ENCODE measurements around the gene MEMO1.

DNA sequence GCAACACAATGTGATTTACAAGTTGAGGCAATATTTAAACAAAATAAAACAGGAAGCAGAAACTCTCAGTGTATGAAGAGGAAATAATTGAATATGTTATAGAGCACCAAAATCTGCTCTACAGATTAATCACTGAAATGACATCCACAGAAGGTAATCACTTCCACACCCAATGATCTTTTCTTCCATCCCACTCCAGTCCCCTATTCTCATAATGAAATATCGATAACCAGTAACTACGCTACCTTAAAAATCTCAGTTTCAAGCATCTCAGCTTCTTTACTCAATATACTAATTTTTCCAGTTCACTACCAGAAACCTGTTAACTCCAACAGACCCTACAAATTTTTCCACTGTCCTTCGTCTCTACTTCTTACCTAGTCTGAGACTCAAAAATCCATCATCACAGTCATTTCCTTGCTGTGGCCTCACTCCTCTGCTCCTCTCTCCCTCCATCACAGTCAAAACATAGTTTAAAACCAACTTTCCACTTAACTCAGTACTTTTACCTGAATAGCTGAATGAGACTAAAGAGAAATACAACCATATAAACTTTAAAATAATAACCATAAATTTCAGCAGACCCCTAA is 67.1 kb downstream of the MEMO1 start:
- TF ChIP-seq TCF4 (CRISPR knock-in tag; IDR thresholded peaks at IDR 0.05; ENCODE audit: borderline replicate concordance), result no peak
- TF ChIP-seq ESRRG (CRISPR knock-in tag; IDR thresholded peaks at IDR 0.05), result no peak
- no peak for TF ChIP-seq ZFP3 (CRISPR knock-in tag; IDR thresholded peaks at IDR 0.05)
- no peak for TF ChIP-seq RARB (CRISPR knock-in tag; IDR thresholded peaks at IDR 0.05)
- TF ChIP-seq BACH2 (CRISPR knock-in tag; IDR thresholded peaks at IDR 0.05; ENCODE audit: borderline replicate concordance), result no peak
- no peak for TF ChIP-seq CSDC2 (CRISPR knock-in tag; IDR thresholded peaks at IDR 0.05)
- TF ChIP-seq PPARA (CRISPR knock-in tag; IDR thresholded peaks at IDR 0.05; ENCODE audit: borderline replicate concordance), result no peak
